SK-N-SH (cell line): ENCODE measurements around the gene CREB5.

Source experiments
- RAD21 ChIP-seq: IDR thresholded peaks from 2 replicates; pipeline ENCODE4 v1.6.1; 2012; ENCODE audit warnings: mild to moderate bottlenecking, low read length
- TF ChIP-seq, protein P1 (sequence below): fragments of 150-350 bp; IDR thresholded peaks from 2 replicates; pipeline ENCODE4 v1.6.1; 2017; ENCODE audit warnings: antibody characterized with exemption, low read length, low read depth, borderline replicate concordance
- TF ChIP-seq, protein P2 (sequence below): fragments of 200-600 bp; sonication (generic); IDR thresholded peaks from 2 replicates; pipeline ENCODE4 v1.6.1; 2017; ENCODE audit warnings: antibody characterized with exemption, mild to moderate bottlenecking, moderate library complexity

DNA sequence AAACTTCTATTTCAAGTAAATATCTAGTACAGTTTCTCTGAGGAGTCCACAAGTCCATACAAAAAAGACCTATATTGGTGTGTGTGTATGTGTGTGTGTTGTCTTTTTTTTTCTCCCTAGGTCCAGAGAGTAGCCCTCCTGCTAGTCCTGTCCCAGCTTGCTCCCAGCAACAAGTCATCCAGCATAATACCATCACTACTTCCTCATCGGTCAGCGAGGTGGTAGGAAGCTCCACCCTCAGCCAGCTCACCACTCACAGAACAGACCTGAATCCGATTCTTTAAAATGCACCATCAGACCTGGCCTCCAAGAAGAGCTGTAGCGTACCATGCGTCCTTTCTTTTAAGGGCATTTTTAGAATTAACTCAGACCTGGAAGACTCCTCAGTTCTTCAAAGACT lies 406.7 kb downstream of the CREB5 start:
- TF ChIP-seq, protein P1, sequence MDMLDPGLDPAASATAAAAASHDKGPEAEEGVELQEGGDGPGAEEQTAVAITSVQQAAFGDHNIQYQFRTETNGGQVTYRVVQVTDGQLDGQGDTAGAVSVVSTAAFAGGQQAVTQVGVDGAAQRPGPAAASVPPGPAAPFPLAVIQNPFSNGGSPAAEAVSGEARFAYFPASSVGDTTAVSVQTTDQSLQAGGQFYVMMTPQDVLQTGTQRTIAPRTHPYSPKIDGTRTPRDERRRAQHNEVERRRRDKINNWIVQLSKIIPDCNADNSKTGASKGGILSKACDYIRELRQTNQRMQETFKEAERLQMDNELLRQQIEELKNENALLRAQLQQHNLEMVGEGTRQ = no peak
- TF ChIP-seq RAD21 = no peak
- TF ChIP-seq, protein P2, sequence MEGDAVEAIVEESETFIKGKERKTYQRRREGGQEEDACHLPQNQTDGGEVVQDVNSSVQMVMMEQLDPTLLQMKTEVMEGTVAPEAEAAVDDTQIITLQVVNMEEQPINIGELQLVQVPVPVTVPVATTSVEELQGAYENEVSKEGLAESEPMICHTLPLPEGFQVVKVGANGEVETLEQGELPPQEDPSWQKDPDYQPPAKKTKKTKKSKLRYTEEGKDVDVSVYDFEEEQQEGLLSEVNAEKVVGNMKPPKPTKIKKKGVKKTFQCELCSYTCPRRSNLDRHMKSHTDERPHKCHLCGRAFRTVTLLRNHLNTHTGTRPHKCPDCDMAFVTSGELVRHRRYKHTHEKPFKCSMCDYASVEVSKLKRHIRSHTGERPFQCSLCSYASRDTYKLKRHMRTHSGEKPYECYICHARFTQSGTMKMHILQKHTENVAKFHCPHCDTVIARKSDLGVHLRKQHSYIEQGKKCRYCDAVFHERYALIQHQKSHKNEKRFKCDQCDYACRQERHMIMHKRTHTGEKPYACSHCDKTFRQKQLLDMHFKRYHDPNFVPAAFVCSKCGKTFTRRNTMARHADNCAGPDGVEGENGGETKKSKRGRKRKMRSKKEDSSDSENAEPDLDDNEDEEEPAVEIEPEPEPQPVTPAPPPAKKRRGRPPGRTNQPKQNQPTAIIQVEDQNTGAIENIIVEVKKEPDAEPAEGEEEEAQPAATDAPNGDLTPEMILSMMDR = no peak
